ENCODE results near the gene CCNDBP1. TPM values are rescaled to one million over a fixed set of nuclear protein-coding genes. Genes with fewer than 3 reads are reported as not detected.
"Not testable (repeated sequence)": the region's sequence is repeated elsewhere in the genome, so short reads cannot be mapped to it uniquely, and the experiment has no call there.

Gene CCNDBP1
- total RNA-seq, 5 donors from 2014 or later (not counting 1 experiment from before 2014, with no cell fraction given) = 91.3 to 103 (median 102) TPM

- H3K36me3 Mint-ChIP-seq = no peaks in the 10 kb centered on the region
- WGBS (ENCODE audit: insufficient coverage) = 76% methylated on average over 13 of the region's 16 CpGs
- Histone ChIP-seq H3K9me3 (no peaks in the 10 kb centered on the region), H3K4me1 (ENCODE audit: control insufficient read depth in 1 of 2, extremely low read depth in 1 of 2, insufficient read depth in 2 of 2, low read length in 2 of 2) (peaks cover 0 to under 1% of the 10 kb centered on the region in 2 experiments), H3K27me3 (replicated peaks in 1 of 2; ENCODE audit: control insufficient read depth in 2 of 2, extremely low read depth in 1 of 2, insufficient read depth in 2 of 2, low read length in 1 of 2) (peaks cover 0 to 14% of the 10 kb centered on the region in 2 experiments), H3K27ac (ENCODE audit: low read length) (no peak overlapping the region), H3K4me3 (ENCODE audit: control insufficient read depth in 1 of 2, extremely low read depth in 1 of 2, low read length in 1 of 2) (no peak overlapping the region), H3K36me3 (ENCODE audit: control insufficient read depth in 2 of 2, extremely low read depth in 1 of 2, insufficient read depth in 1 of 2, low read length in 1 of 2) (no peaks in the 10 kb centered on the region)
- no peak overlapping the region for H3K4me3 Mint-ChIP-seq
- DNase-seq (no peak), ATAC-seq (replicated peaks in 1 of 4) (no peak)
- H3K27ac Mint-ChIP-seq = no peak overlapping the region
- no peaks in the 10 kb centered on the region for H3K9me3 Mint-ChIP-seq
- CTCF ChIA-PET = interaction anchor here in 1 of 2 donors (0.7 kb wide), 1 partner anchor 60 kb away, joined by 4 read pairs; no protein-coding TSS in a partner anchor
- peaks cover 0 to 1% (median 0%) of the 10 kb centered on the region in 3 donors for H3K4me1 Mint-ChIP-seq
- POLR2A ChIA-PET = no interaction called here
- peaks cover 4 to 9% of the 10 kb centered on the region in 2 donors for H3K27me3 Mint-ChIP-seq
Measured at GRCh38 chr15:43219929-43220928, 35.0 kb downstream of the CCNDBP1 start.

DNA sequence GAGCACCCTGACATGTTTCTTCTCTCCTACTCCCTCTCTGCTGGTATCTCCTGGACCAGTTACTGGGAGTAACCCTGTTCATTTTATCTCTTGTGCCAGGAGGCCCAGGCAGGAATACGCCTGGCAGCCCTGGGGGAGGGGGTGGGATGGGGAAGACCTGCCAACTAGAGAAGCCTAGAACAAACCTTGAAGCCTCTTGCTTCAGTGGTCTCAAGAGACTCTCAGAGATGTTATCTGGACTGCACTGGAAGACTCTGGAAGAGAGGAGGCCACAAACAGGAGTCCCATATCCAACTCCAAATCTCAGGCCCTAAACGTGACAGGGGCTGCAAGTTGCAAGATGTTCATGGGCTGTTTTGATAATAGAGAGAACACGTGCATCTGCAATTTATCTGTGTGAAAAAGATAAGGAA lies 35.8 kb downstream of the CCNDBP1 start, which contains the start of gene EPB42:
EPB42 (minus strand) TSS at position 28 of the 413 bp plus-strand sequence. CDS start 193 bp downstream, outside the sequence.
- no peaks in the 10 kb centered on the region for H3K36me3 Mint-ChIP-seq

DNA sequence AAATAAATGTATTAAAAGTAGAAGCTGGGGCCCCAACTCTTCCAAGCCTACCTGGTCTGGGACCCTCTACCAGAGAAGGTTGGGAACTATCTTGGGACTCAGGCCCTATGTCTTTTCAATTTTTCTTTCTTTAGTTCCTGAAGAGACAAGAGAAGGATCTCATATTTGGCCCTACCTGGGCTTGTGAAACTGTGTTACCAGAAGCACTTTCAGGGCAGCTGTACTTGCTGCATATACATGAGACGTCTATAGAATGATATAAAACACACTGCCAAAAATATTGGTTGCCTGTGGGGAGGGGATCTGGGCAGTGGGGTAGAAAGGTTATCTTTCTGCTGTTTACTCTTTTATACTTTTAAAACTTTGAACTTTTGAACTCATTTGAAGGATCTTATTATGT lies 36.2 kb downstream of the CCNDBP1 start:
- no peaks in the 10 kb centered on the region for H3K36me3 Mint-ChIP-seq
- H3K4me3 Mint-ChIP-seq = no peak overlapping the region
- no peak overlapping the region for H3K27ac Mint-ChIP-seq
- H3K27me3 ChIP-seq (replicated peaks in 1 of 2; ENCODE audit: control insufficient read depth in 2 of 2, extremely low read depth in 1 of 2, insufficient read depth in 2 of 2, low read length in 1 of 2) = peaks cover 0 to 19% of the 10 kb centered on the region in 2 experiments
- ChIA-PET CTCF (interaction anchor here in 1 of 2 donors (0.7 kb wide), 1 partner anchor 64 kb away, joined by 3 read pairs; no protein-coding TSS in a partner anchor), POLR2A (no interaction called here)
- no peaks in the 10 kb centered on the region for H3K9me3 ChIP-seq
- no peak overlapping the region for H3K4me3 ChIP-seq (ENCODE audit: control insufficient read depth in 1 of 2, extremely low read depth in 1 of 2, low read length in 1 of 2)
- DNase-seq (no peak), ATAC-seq (replicated peaks in 1 of 4) (no peak)
- no peak overlapping the region for H3K27ac ChIP-seq (ENCODE audit: low read length)
- no CpG with 5 or more reads among the region's 1 CpG for WGBS (ENCODE audit: insufficient coverage)
- no peaks in the 10 kb centered on the region for H3K36me3 ChIP-seq (ENCODE audit: control insufficient read depth in 2 of 2, extremely low read depth in 1 of 2, insufficient read depth in 1 of 2, low read length in 1 of 2)
- H3K4me1 Mint-ChIP-seq = peaks cover 6 to 10% (median 7%) of the 10 kb centered on the region in 3 donors
- no peaks in the 10 kb centered on the region for H3K9me3 Mint-ChIP-seq
- H3K4me1 ChIP-seq (ENCODE audit: control insufficient read depth in 1 of 2, extremely low read depth in 1 of 2, insufficient read depth in 2 of 2, low read length in 2 of 2) = peaks cover 0 to 7% of the 10 kb centered on the region in 2 experiments
- peaks cover 9 to 16% of the 10 kb centered on the region in 2 donors for H3K27me3 Mint-ChIP-seq

More for the DNA sequence above, 35.8 kb downstream of the CCNDBP1 start, which contains the start of gene EPB42:
- H3K9me3 Mint-ChIP-seq = no peaks in the 10 kb centered on the region
- H3K27me3 Mint-ChIP-seq = peaks cover 9 to 16% of the 10 kb centered on the region in 2 donors
- CTCF ChIA-PET = no interaction called here
- peaks cover 6 to 9% (median 7%) of the 10 kb centered on the region in 3 donors for H3K4me1 Mint-ChIP-seq
- no peak within 1 kb of the TSS for H3K4me3 Mint-ChIP-seq
- H3K9me3 ChIP-seq = no peaks in the 10 kb centered on the region
- no peak within 1 kb of the TSS for H3K27ac Mint-ChIP-seq
- WGBS (ENCODE audit: insufficient coverage) = 100% methylated on average over 1 of the region's 3 CpGs
- H3K27me3 ChIP-seq (replicated peaks in 1 of 2; ENCODE audit: control insufficient read depth in 2 of 2, extremely low read depth in 1 of 2, insufficient read depth in 2 of 2, low read length in 1 of 2) = peaks cover 0 to 19% of the 10 kb centered on the region in 2 experiments
- H3K36me3 ChIP-seq (ENCODE audit: control insufficient read depth in 2 of 2, extremely low read depth in 1 of 2, insufficient read depth in 1 of 2, low read length in 1 of 2) = no peaks in the 10 kb centered on the region
- H3K4me3 ChIP-seq (ENCODE audit: control insufficient read depth in 1 of 2, extremely low read depth in 1 of 2, low read length in 1 of 2) = no peak within 1 kb of the TSS
- no peak for ATAC-seq (replicated peaks in 1 of 4)
- POLR2A ChIA-PET = no interaction called here
- peaks cover 0 to 7% of the 10 kb centered on the region in 2 experiments for H3K4me1 ChIP-seq (ENCODE audit: control insufficient read depth in 1 of 2, extremely low read depth in 1 of 2, insufficient read depth in 2 of 2, low read length in 2 of 2)
- no peak within 1 kb of the TSS for H3K27ac ChIP-seq (ENCODE audit: low read length)
- DNase-seq = no peak

DNA sequence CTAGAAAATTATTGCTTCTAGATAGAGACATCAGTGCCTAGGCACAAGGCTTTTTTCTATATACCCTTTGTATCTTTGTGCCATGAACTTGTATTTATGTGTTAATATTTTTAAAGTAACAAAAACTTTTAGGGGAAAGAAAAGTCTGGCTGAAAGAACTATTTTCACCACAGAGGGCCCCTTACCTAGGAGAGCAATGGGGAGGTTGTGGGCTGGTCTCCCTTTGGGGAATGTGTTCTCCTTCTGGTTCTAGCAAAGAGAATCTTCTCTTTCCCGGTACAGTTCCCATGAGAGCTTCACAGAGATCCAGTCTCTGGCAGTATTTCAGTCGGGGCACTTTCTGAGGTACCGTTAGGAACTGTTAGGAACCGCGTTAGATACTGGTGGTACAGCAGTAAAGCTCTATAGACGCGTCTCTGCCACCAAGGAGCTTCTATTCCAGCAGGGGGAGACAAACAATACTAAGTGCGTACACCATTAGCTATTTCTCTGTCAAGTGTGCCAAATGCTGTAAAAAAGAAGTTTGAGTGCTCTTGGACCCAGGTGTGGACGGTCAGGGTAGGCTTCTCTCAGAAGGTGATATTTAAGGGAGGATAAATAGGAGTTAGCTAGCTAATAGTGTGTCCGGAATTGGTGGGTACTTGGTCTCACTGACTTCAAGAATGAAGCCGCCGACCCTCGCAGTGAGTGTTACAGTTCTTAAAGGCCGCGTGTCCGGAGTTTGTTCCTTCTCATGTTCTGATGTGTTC lies 40.2 kb downstream of the CCNDBP1 start:
- DNase-seq (peak in 26 of 35 experiments; percentile 8 to 76 (median 26)), ATAC-seq (replicated peaks in 1 of 4) (peak; percentile 76 to 86 (median 82))
- Mint-ChIP-seq H3K9me3 (no peaks in the 10 kb centered on the region), H3K4me1 (peaks cover 6 to 10% (median 7%) of the 10 kb centered on the region in 3 donors), H3K27ac (no peak overlapping the region), H3K4me3 (peak overlapping the region in 2 of 3 donors; percentile 6 to 32), H3K36me3 (no peaks in the 10 kb centered on the region), H3K27me3 (peaks cover 9 to 19% of the 10 kb centered on the region in 2 donors)
- Histone ChIP-seq H3K4me3 (ENCODE audit: control insufficient read depth in 1 of 2, extremely low read depth in 1 of 2, low read length in 1 of 2) (no peak overlapping the region), H3K27ac (ENCODE audit: low read length) (no peak overlapping the region), H3K36me3 (ENCODE audit: control insufficient read depth in 2 of 2, extremely low read depth in 1 of 2, insufficient read depth in 1 of 2, low read length in 1 of 2) (no peaks in the 10 kb centered on the region), H3K4me1 (ENCODE audit: control insufficient read depth in 1 of 2, extremely low read depth in 1 of 2, insufficient read depth in 2 of 2, low read length in 2 of 2) (peaks cover 0 to 7% of the 10 kb centered on the region in 2 experiments), H3K27me3 (replicated peaks in 1 of 2; ENCODE audit: control insufficient read depth in 2 of 2, extremely low read depth in 1 of 2, insufficient read depth in 2 of 2, low read length in 1 of 2) (peaks cover 0 to 8% of the 10 kb centered on the region in 2 experiments), H3K9me3 (no peaks in the 10 kb centered on the region)
- ChIA-PET CTCF (interaction anchor here (0.6 to 2.8 kb wide), 15 partner anchors 9 to 1613 kb away, joined by 3 to 60 read pairs (median 4); no protein-coding TSS in a partner anchor), POLR2A (interaction anchor here (0.5 to 0.8 kb wide), 3 partner anchors 152 to 1383 kb away, joined by 3 read pairs; no protein-coding TSS in a partner anchor)
- WGBS (ENCODE audit: insufficient coverage) = 69% methylated on average over 9 of the region's 16 CpGs

GRCh38 chr15:43225950-43226255 lies 40.7 kb downstream of the CCNDBP1 start:
- H3K4me1 ChIP-seq (ENCODE audit: control insufficient read depth in 1 of 2, extremely low read depth in 1 of 2, insufficient read depth in 2 of 2, low read length in 2 of 2); H3K27ac Mint-ChIP-seq; H3K27me3 ChIP-seq (replicated peaks in 1 of 2; ENCODE audit: control insufficient read depth in 2 of 2, extremely low read depth in 1 of 2, insufficient read depth in 2 of 2, low read length in 1 of 2); H3K9me3 Mint-ChIP-seq; DNase-seq; H3K4me3 ChIP-seq (ENCODE audit: control insufficient read depth in 1 of 2, extremely low read depth in 1 of 2, low read length in 1 of 2); ATAC-seq (replicated peaks in 1 of 4); H3K27ac ChIP-seq (ENCODE audit: low read length); H3K9me3 ChIP-seq; H3K36me3 Mint-ChIP-seq; H3K36me3 ChIP-seq (ENCODE audit: control insufficient read depth in 2 of 2, extremely low read depth in 1 of 2, insufficient read depth in 1 of 2, low read length in 1 of 2); H3K4me1 Mint-ChIP-seq: not testable (repeated sequence)
- ChIA-PET POLR2A (interaction anchor here in 1 of 2 donors (0.5 to 0.7 kb wide), 2 partner anchors 1183 to 1384 kb away, joined by 3 read pairs; no protein-coding TSS in a partner anchor), CTCF (interaction anchor here (0.6 to 2.8 kb wide), 10 partner anchors 10 to 138 kb away, joined by 3 to 60 read pairs (median 4); no protein-coding TSS in a partner anchor)
- Mint-ChIP-seq H3K4me3 (peak overlapping the region in 2 of 3 donors; percentile 6 to 32), H3K27me3 (peaks cover 9 to 19% of the 10 kb centered on the region in 2 donors)
- WGBS (ENCODE audit: insufficient coverage) = 30% methylated on average over 9 of the region's 12 CpGs

Data from T-cell (primary cell).